ENCODE data around the gene ABCD4. TPM values are rescaled to one million over a fixed set of nuclear protein-coding genes. Genes with fewer than 3 reads are reported as not detected.

Gene ABCD4
- total and polyA plus RNA-seq, 9 donors = 33.5 to 54.4 (median 45.8) TPM

DNA sequence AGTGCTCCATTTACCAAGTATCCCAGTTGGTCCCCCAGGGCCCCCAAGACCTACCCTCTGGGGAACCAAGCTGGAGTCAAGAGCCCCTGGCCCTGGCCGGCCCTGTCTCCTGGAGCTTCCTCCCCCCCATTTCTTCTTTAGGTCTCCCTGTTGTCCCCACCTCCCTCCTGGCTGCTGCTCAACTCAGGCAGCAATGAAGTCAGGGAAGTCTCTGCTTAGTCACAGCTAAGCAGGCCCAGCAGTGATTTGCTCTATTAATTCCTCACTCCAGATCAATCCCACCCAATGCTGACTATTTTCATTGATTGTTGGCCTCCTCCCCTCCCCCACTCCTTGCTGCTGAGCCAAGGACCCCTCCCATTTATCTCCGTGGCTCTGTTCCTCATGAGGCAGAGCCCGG is 35.1 kb downstream of the ABCD4 start:
- Histone ChIP-seq H3K4me3 (no peak overlapping the region), H3K36me3 (no peaks in the 10 kb centered on the region), H3K4me1 (ENCODE audit: insufficient read depth) (no peaks in the 10 kb centered on the region), H3K27ac (no peak overlapping the region), H3K27me3 (no peaks in the 10 kb centered on the region), H3K9me3 (no peaks in the 10 kb centered on the region)
- intact Hi-C loops (cut with DNase I) = no loop called here
- TF ChIP-seq EP300 (IDR thresholded peaks at IDR 0.05) (no peak), POLR2A (IDR thresholded peaks at IDR 0.05) (no peak)
- TF ChIP-seq, protein P1, sequence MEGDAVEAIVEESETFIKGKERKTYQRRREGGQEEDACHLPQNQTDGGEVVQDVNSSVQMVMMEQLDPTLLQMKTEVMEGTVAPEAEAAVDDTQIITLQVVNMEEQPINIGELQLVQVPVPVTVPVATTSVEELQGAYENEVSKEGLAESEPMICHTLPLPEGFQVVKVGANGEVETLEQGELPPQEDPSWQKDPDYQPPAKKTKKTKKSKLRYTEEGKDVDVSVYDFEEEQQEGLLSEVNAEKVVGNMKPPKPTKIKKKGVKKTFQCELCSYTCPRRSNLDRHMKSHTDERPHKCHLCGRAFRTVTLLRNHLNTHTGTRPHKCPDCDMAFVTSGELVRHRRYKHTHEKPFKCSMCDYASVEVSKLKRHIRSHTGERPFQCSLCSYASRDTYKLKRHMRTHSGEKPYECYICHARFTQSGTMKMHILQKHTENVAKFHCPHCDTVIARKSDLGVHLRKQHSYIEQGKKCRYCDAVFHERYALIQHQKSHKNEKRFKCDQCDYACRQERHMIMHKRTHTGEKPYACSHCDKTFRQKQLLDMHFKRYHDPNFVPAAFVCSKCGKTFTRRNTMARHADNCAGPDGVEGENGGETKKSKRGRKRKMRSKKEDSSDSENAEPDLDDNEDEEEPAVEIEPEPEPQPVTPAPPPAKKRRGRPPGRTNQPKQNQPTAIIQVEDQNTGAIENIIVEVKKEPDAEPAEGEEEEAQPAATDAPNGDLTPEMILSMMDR (IDR thresholded peaks at IDR 0.05) = no peak
- DNase-seq = no peak
- 39 to 52% (median 48%) methylated on average over 3 of the region's 3 CpGs for WGBS, 3 donors

DNA sequence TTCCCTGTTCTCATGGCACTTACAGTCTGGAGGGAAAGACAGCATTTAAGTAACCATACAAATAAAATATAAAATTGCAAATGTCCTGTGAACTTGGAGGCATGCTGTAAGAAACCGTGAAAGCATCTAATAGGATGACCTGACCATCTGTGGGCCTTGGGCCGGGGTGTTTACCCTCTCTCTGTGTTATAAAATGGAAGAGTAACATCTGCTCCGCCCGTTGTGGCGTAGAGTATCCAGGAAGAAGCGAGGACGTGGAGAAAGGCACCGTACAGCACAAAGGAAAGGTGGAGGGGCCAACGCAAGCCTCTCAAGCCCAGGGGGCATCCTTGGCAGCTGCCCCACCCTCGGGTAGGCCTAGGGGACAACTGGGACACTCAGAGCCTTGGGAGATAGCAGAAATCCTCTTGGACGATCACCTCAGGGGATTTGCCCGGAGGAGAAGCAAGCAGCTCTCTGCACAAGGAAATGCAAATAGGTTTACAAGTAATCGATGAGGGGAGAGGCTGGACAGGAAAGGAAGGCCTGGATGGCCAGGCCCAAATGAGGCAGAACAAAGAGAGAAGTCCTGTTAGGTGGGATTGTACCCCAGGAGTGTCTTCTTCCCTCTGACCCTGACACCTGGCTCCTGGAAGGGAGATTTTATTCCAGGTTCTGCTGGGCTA is 37.3 kb downstream of the ABCD4 start:
- no peak overlapping the region for H3K27ac ChIP-seq
- 64 to 70% (median 64%) methylated on average over 13 of the region's 13 CpGs for WGBS, 3 donors
- intact Hi-C loops (cut with DNase I) = no loop called here
- no peaks in the 10 kb centered on the region for H3K4me1 ChIP-seq (ENCODE audit: insufficient read depth)
- H3K36me3 ChIP-seq = no peaks in the 10 kb centered on the region
- H3K9me3 ChIP-seq = no peaks in the 10 kb centered on the region
- DNase-seq = no peak
- H3K4me3 ChIP-seq = no peak overlapping the region
- no peak for TF ChIP-seq EP300 (IDR thresholded peaks at IDR 0.05)
- TF ChIP-seq, protein P1 (IDR thresholded peaks at IDR 0.05) = no peak
- TF ChIP-seq POLR2A (IDR thresholded peaks at IDR 0.05) = no peak
- H3K27me3 ChIP-seq = no peaks in the 10 kb centered on the region

DNA sequence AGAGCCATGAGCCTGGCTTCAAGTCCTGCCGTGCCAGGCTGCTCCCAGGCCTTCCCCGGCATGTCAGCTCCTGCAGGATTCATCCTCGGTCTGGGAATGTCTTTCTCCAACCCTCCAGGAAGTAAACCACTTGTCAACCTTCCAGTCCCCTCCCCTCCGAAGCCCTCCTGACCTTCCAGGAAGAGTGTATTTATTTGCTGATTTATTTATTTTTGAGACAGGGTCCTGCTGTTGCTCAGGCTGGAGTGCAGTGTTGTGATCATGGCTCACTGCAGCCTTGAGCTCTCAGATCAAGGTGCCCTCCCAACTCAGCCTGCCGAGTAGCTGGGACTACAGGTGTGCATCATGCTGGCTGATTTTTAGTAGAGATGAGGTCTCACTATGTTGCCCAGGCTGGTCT is 38.8 kb downstream of the ABCD4 start:
- intact Hi-C loops (cut with DNase I) = no loop called here
- H3K27me3 ChIP-seq = no peaks in the 10 kb centered on the region
- no peak overlapping the region for H3K27ac ChIP-seq
- no peaks in the 10 kb centered on the region for H3K4me1 ChIP-seq (ENCODE audit: insufficient read depth)
- DNase-seq = no peak
- H3K4me3 ChIP-seq = no peak overlapping the region
- H3K9me3 ChIP-seq = no peaks in the 10 kb centered on the region
- H3K36me3 ChIP-seq = no peaks in the 10 kb centered on the region
- WGBS, 3 donors = 43 to 47% (median 47%) methylated on average over 5 of the region's 5 CpGs
- TF ChIP-seq EP300 (IDR thresholded peaks at IDR 0.05) (no peak), POLR2A (IDR thresholded peaks at IDR 0.05) (no peak)
- TF ChIP-seq, protein P1 (IDR thresholded peaks at IDR 0.05) = no peak

DNA sequence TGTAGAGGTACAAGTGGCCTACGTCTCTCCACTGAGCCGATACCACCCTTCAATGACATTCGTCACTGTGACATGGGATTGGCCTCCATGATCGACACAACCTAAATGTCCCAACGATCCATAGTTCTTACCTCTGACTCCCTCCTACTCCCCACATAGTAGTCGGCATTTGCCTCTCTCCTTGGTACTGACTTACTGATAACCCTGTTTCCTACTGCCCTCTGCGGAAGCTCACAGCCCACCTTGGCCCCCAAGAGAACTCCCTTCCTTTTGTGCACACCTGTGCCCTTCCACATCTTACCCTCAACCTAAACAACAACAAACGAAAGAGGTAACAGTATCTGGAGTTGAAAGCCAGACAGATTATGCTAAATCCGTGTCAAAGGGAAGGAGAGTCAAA is 39.6 kb downstream of the ABCD4 start:
- H3K27ac ChIP-seq = no peak overlapping the region
- TF ChIP-seq EP300 (IDR thresholded peaks at IDR 0.05) (no peak), POLR2A (IDR thresholded peaks at IDR 0.05) (no peak)
- TF ChIP-seq, protein P1 (IDR thresholded peaks at IDR 0.05) = no peak
- no peaks in the 10 kb centered on the region for H3K9me3 ChIP-seq
- intact Hi-C loops (cut with DNase I) = no loop called here
- no peak for DNase-seq
- H3K27me3 ChIP-seq = no peaks in the 10 kb centered on the region
- no peak overlapping the region for H3K4me3 ChIP-seq
- H3K36me3 ChIP-seq = no peaks in the 10 kb centered on the region
- H3K4me1 ChIP-seq (ENCODE audit: insufficient read depth) = no peaks in the 10 kb centered on the region
- 76 to 78% (median 77%) methylated on average over 9 of the region's 9 CpGs for WGBS, 3 donors
